ENCODE measurements around the gene SBNO2. TPM values are rescaled to one million over a fixed set of nuclear protein-coding genes. Genes with fewer than 3 reads are reported as not detected.

Gene SBNO2
- total and polyA plus RNA-seq, 2 donors (not counting 3 experiments of a cell fraction or from before 2014, with no cell fraction given), result 31.4 to 65.7 TPM

DNA sequence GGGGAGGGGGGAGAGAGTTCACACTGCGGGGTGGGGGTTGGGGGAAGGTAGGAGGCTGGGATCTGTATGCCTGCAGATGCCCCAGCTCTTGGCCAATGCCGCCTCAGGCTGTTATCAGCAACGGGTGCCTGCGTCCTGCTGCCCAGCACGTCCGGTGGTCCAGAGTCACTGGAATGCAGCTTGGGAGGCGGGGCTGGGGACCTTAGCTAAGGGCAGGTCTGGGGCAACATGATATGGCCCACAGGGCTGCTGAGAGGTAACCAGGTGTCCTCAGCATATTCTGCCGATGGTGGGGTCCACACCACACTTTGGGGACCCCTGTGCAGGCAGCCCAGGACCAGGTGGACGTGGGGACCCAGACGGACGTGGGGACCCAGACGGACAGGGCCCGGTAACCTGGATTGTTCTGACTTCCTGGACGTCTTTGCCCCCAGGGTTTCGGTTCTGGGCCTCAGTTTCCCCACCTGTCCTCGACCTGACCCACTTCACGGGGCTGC is 107.8 kb downstream of the SBNO2 start:
- H3K27ac ChIP-seq (ENCODE audit: insufficient read depth, low read depth, low read length), result no peak overlapping the region
- H3K36me3 ChIP-seq (ENCODE audit: control insufficient read depth in 2 of 2, extremely low read depth in 1 of 2, insufficient read depth in 2 of 2, low read length in 2 of 2), result no peaks in the 10 kb centered on the region
- H3K4me3 ChIP-seq (replicated peaks in 1 of 3; ENCODE audit: insufficient read depth in 1 of 3, low read depth in 1 of 3, low read length in 3 of 3), result no peak overlapping the region
- H3K27me3 ChIP-seq (ENCODE audit: control insufficient read depth in 2 of 2, insufficient read depth in 2 of 2, low read length in 2 of 2), result no peaks in the 10 kb centered on the region
- ChIA-PET CTCF (interaction anchor here (1.6 to 2.5 kb wide), 3 partner anchors 14 to 47 kb away, joined by 4 to 10 read pairs (median 7); partner anchors contain the start of gene ABCA7), POLR2A (interaction anchor here (1.1 kb wide), 1 partner anchor 40 kb away, joined by 3 read pairs; the partner anchor contains the start of gene CNN2)
- FAIRE-seq, result no peak
- intact Hi-C loops (cut with micrococcal nuclease), result loop anchor here (2.0 kb wide), 1 partner anchor 29 kb away; the partner anchor contains the start of gene POLR2E
- no peak for TF ChIP-seq GATA2 (IDR thresholded peaks at IDR 0.05; ENCODE audit: insufficient read depth, insufficient read length, low read depth, low read length)
- no peak for TF ChIP-seq POLR2AphosphoS5 (IDR thresholded peaks at IDR 0.05; ENCODE audit: insufficient read depth, low read depth, low read length)
- TF ChIP-seq MYC (IDR thresholded peaks at IDR 0.05; ENCODE audit: low read depth, low read length), result no peak
- dilution Hi-C loops (cut with MboI; ENCODE audit: extremely low pct_ligation_motif_present, low sequenced_read_pairs), result no loop called here
- H3K9me3 ChIP-seq (replicated peaks; ENCODE audit: control insufficient read depth, insufficient read depth, low read length), result no peaks in the 10 kb centered on the region
- no peak overlapping the region for H2AFZ ChIP-seq (ENCODE audit: low read depth, low read length)
- H3K79me2 ChIP-seq (ENCODE audit: control insufficient read depth, insufficient read depth, low read length), result no peaks in the 10 kb centered on the region
- no peak overlapping the region for H3K9ac ChIP-seq (replicated peaks; ENCODE audit: extremely low read depth, insufficient read depth, low read length)
- no peaks in the 10 kb centered on the region for H4K20me1 ChIP-seq (replicated peaks; ENCODE audit: control insufficient read depth, extremely low read depth, insufficient read depth, low read length)
- no peak overlapping the region for H3K4me2 ChIP-seq (ENCODE audit: insufficient read depth, low read length)
- BruUV-seq (replicated peaks), result no TSS peak
- H3K9me1 ChIP-seq (replicated peaks; ENCODE audit: control insufficient read depth, extremely low read depth, insufficient read depth, low read length), result no peaks in the 10 kb centered on the region
- peaks cover 35% of the 10 kb centered on the region for H3K4me1 ChIP-seq (ENCODE audit: control insufficient read depth, extremely low read depth, insufficient read depth, low read length)
- no peak for DNase-seq (ENCODE audit: low read depth, low spot score)

DNA sequence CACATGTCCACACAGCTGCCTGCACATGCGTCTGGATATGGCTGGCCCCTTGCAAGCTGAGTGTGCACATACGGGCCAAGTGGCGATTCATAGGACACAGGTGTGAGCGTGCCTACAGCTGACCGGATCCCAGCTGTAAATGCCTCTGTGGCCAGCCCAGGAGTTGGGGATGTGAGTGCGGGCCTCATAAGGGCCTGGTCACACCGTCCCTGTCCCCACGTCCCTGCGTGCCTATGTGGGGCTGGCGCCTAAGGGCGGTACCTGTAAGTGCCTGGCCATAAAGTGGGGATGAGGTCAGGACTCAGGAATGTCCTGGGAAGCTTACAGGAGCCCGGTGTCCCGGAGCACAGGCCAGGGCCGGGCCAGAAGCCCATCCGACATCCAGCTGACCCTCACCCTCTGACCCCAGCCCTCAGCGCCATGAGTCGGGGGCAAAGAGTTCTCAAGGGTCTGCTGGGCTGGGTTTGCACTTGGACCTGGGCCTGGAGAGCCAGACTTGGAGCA is 108.4 kb downstream of the SBNO2 start:
- Histone ChIP-seq H3K9me3 (replicated peaks; ENCODE audit: control insufficient read depth, insufficient read depth, low read length) (no peaks in the 10 kb centered on the region), H3K4me1 (ENCODE audit: control insufficient read depth, extremely low read depth, insufficient read depth, low read length) (peaks cover 31% of the 10 kb centered on the region), H4K20me1 (replicated peaks; ENCODE audit: control insufficient read depth, extremely low read depth, insufficient read depth, low read length) (no peaks in the 10 kb centered on the region), H3K79me2 (ENCODE audit: control insufficient read depth, insufficient read depth, low read length) (no peaks in the 10 kb centered on the region), H3K4me3 (replicated peaks in 1 of 3; ENCODE audit: insufficient read depth in 1 of 3, low read depth in 1 of 3, low read length in 3 of 3) (no peak overlapping the region), H3K9me1 (replicated peaks; ENCODE audit: control insufficient read depth, extremely low read depth, insufficient read depth, low read length) (no peaks in the 10 kb centered on the region), H3K27me3 (ENCODE audit: control insufficient read depth in 2 of 2, insufficient read depth in 2 of 2, low read length in 2 of 2) (no peaks in the 10 kb centered on the region), H3K9ac (replicated peaks; ENCODE audit: extremely low read depth, insufficient read depth, low read length) (no peak overlapping the region), H3K27ac (ENCODE audit: insufficient read depth, low read depth, low read length) (no peak overlapping the region), H2AFZ (ENCODE audit: low read depth, low read length) (no peak overlapping the region), H3K4me2 (ENCODE audit: insufficient read depth, low read length) (no peak overlapping the region), H3K36me3 (ENCODE audit: control insufficient read depth in 2 of 2, extremely low read depth in 1 of 2, insufficient read depth in 2 of 2, low read length in 2 of 2) (no peaks in the 10 kb centered on the region)
- BruUV-seq (replicated peaks), result no TSS peak
- CTCF ChIA-PET, result interaction anchor here (0.8 to 2.5 kb wide), 7 partner anchors 10 to 48 kb away, joined by 3 to 13 read pairs (median 8); partner anchors contain the start of genes ABCA7 and GPX4
- POLR2A ChIA-PET, result no interaction called here
- DNase-seq (ENCODE audit: low read depth, low spot score), result no peak
- dilution Hi-C loops (cut with MboI; ENCODE audit: extremely low pct_ligation_motif_present, low sequenced_read_pairs) (no loop called here), intact Hi-C loops (cut with micrococcal nuclease) (loop anchor here (2.0 kb wide), 1 partner anchor 29 kb away; the partner anchor contains the start of gene POLR2E)
- FAIRE-seq, result no peak
- TF ChIP-seq EZH2 (IDR thresholded peaks at IDR 0.05; ENCODE audit: borderline replicate concordance, low read depth, low read length, severe bottlenecking) (no peak), POLR2AphosphoS5 (IDR thresholded peaks at IDR 0.05; ENCODE audit: insufficient read depth, low read depth, low read length) (no peak), FOS (IDR thresholded peaks at IDR 0.05; ENCODE audit: borderline replicate concordance, insufficient read depth, low read length) (no peak), GATA2 (IDR thresholded peaks at IDR 0.05; ENCODE audit: insufficient read depth, insufficient read length, low read depth, low read length) (no peak), MYC (IDR thresholded peaks at IDR 0.05; ENCODE audit: low read depth, low read length) (no peak), POLR2A (IDR thresholded peaks at IDR 0.05; ENCODE audit: low read depth, low read length) (no peak), JUN (IDR thresholded peaks at IDR 0.05; ENCODE audit: borderline replicate concordance, insufficient read depth, insufficient read length, low read depth) (no peak)
- TF ChIP-seq, protein P1, sequence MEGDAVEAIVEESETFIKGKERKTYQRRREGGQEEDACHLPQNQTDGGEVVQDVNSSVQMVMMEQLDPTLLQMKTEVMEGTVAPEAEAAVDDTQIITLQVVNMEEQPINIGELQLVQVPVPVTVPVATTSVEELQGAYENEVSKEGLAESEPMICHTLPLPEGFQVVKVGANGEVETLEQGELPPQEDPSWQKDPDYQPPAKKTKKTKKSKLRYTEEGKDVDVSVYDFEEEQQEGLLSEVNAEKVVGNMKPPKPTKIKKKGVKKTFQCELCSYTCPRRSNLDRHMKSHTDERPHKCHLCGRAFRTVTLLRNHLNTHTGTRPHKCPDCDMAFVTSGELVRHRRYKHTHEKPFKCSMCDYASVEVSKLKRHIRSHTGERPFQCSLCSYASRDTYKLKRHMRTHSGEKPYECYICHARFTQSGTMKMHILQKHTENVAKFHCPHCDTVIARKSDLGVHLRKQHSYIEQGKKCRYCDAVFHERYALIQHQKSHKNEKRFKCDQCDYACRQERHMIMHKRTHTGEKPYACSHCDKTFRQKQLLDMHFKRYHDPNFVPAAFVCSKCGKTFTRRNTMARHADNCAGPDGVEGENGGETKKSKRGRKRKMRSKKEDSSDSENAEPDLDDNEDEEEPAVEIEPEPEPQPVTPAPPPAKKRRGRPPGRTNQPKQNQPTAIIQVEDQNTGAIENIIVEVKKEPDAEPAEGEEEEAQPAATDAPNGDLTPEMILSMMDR (IDR thresholded peaks at IDR 0.05; ENCODE audit: extremely low read depth in 1 of 2, insufficient read depth in 1 of 2, low read depth in 1 of 2, low read length in 2 of 2), result no peak
- TF ChIP-seq, protein P2, sequence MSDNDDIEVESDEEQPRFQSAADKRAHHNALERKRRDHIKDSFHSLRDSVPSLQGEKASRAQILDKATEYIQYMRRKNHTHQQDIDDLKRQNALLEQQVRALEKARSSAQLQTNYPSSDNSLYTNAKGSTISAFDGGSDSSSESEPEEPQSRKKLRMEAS (IDR thresholded peaks at IDR 0.05; ENCODE audit: insufficient read depth, insufficient read length), result no peak

All from endothelial cell of umbilical vein (primary cell).